Astrocyte (in vitro differentiated cells and primary cell): ENCODE data around the gene CLDN4. TPM values are rescaled to one million over a fixed set of nuclear protein-coding genes. Genes with fewer than 3 reads are reported as not detected.

Experiments
- DNase-seq: peaks from one replicate; pipeline ENCODE4 v3.0.0-alpha.2; 2010; ENCODE audit warnings: low read depth
- FAIRE-seq: peaks from 2 replicates; lab custom pipeline; 2011; peaks lifted over from hg19 to GRCh38; lab: Jason Lieb, UNC
- H2AFZ ChIP-seq: 2 replicates; pipeline ENCODE4 v1.6.0; 2012; ENCODE audit warnings: low read depth, low read length, inconsistent platforms
- H3K27ac ChIP-seq: 2 replicates; pipeline ENCODE4 v1.5.1; 2011; ENCODE audit warnings: low read depth, low read length, inconsistent platforms
- H3K27me3 ChIP-seq: 2 replicates; pipeline ENCODE4 v1.6.0; 2011; ENCODE audit warnings: low read length, inconsistent platforms; ENCODE audit not compliant: insufficient read depth
- H3K36me3 ChIP-seq: 2 replicates; pipeline ENCODE4 v1.5.1; 2011; ENCODE audit warnings: low read length, inconsistent platforms; ENCODE audit not compliant: insufficient read depth
- H3K4me1 ChIP-seq: 2 replicates; pipeline ENCODE4 v1.5.1; 2011; ENCODE audit warnings: low read length, inconsistent platforms; ENCODE audit not compliant: insufficient read depth
- H3K4me2 ChIP-seq: 2 replicates; pipeline ENCODE4 v1.6.0; 2012; ENCODE audit warnings: low read length, inconsistent platforms
- H3K4me3 ChIP-seq: 2 replicates; pipeline ENCODE4 v1.5.1; 2011; ENCODE audit warnings: low read depth, mild to moderate bottlenecking, low read length, inconsistent platforms; ENCODE audit not compliant: insufficient read depth
- H3K79me2 ChIP-seq: 2 replicates; pipeline ENCODE4 v1.6.0; 2012; ENCODE audit warnings: mild to moderate bottlenecking, low read length, inconsistent platforms; ENCODE audit not compliant: insufficient read depth
- H3K9ac ChIP-seq: 2 replicates; pipeline ENCODE4 v1.6.0; 2012; ENCODE audit warnings: mild to moderate bottlenecking, low read length, inconsistent platforms
- H3K9me3 ChIP-seq: 2 replicates; pipeline ENCODE4 v1.5.1; 2012; ENCODE audit warnings: low read depth, mild to moderate bottlenecking, low read length, inconsistent platforms; ENCODE audit not compliant: insufficient read depth
- H4K20me1 ChIP-seq: 2 replicates; pipeline ENCODE4 v1.6.0; 2012; ENCODE audit warnings: low read length, inconsistent platforms; ENCODE audit not compliant: insufficient read depth
- H3K27ac Mint-ChIP-seq: one replicate; pipeline ENCODE4 v1.8.0; 2021; ENCODE audit warnings: mild to moderate bottlenecking, mixed read lengths; ENCODE audit not compliant: unreplicated experiment
- H3K27me3 Mint-ChIP-seq: one replicate; pipeline ENCODE4 v1.8.0; 2021; ENCODE audit warnings: low read depth, mixed read lengths; ENCODE audit not compliant: unreplicated experiment
- H3K36me3 Mint-ChIP-seq: one replicate; pipeline ENCODE4 v1.8.0; 2021; ENCODE audit warnings: low read depth, mixed read lengths; ENCODE audit not compliant: unreplicated experiment
- H3K4me1 Mint-ChIP-seq: one replicate; pipeline ENCODE4 v1.8.0; 2021; ENCODE audit warnings: low read depth, mixed read lengths; ENCODE audit not compliant: unreplicated experiment
- H3K4me3 Mint-ChIP-seq: one replicate; pipeline ENCODE4 v1.8.0; 2021; ENCODE audit warnings: mild to moderate bottlenecking, moderate library complexity, mixed read lengths; ENCODE audit not compliant: unreplicated experiment
- H3K9me3 Mint-ChIP-seq: one replicate; pipeline ENCODE4 v1.8.0; 2021; ENCODE audit warnings: mild to moderate bottlenecking, mixed read lengths; ENCODE audit not compliant: unreplicated experiment
- EZH2 ChIP-seq: IDR thresholded peaks from 2 replicates; pipeline ENCODE4 v1.6.1; 2012; ENCODE audit warnings: mild to moderate bottlenecking, low read length, inconsistent platforms; ENCODE audit not compliant: insufficient read depth
- total RNA-seq: library from RNA; stranded (reverse); gene quantifications from 2 replicates; pipeline ENCODE4 v1.2.1, GENCODE V29; 2021
- TF ChIP-seq, protein P1 (sequence below): IDR thresholded peaks from 2 replicates; pipeline ENCODE4 v1.5.1; 2011; ENCODE audit warnings: low read depth, mild to moderate bottlenecking, inconsistent platforms, low read length, moderate library complexity; ENCODE audit not compliant: insufficient read depth

The CLDN4 gene
- total RNA-seq, 1 donor from 2014 or later: 32.5 TPM

DNA sequence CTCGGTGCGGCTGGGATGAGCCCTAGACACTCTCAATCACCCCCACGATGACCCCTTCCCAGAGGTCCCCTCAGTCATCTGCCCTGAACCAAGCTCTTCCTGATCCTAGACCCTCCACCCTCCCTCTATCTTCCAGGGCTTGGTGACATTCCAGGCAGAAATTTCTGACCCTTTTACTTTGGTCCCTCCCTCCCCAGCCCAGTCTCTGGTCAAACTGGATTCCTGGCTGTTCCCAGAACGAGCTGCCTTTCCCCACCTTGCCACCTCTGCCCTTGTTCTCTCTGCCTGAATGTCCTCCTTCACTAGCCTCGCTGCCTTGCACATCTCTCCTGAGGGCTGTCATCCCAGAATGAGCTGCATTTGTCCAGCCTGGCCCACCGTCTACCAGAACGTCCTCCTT, 1.3 kb upstream of the CLDN4 start:
- FAIRE-seq (no peak), DNase-seq (no peak)
- Histone ChIP-seq H3K79me2 (no peaks in the 10 kb centered on the region), H3K4me1 (peaks cover 12% of the 10 kb centered on the region), H3K9me3 (no peaks in the 10 kb centered on the region), H3K4me3 (no peak overlapping the region), H3K27ac (no peak overlapping the region), H3K4me2 (no peak overlapping the region), H3K27me3 (no peaks in the 10 kb centered on the region), H2AFZ (no peak overlapping the region), H3K36me3 (no peaks in the 10 kb centered on the region), H3K9ac (no peak overlapping the region), H4K20me1 (no peaks in the 10 kb centered on the region)
- Mint-ChIP-seq H3K4me1 (peaks cover 34% of the 10 kb centered on the region), H3K36me3 (no peaks in the 10 kb centered on the region), H3K27ac (no peak overlapping the region), H3K9me3 (no peaks in the 10 kb centered on the region), H3K4me3 (no peak overlapping the region), H3K27me3 (no peaks in the 10 kb centered on the region)
- TF ChIP-seq, protein P1, sequence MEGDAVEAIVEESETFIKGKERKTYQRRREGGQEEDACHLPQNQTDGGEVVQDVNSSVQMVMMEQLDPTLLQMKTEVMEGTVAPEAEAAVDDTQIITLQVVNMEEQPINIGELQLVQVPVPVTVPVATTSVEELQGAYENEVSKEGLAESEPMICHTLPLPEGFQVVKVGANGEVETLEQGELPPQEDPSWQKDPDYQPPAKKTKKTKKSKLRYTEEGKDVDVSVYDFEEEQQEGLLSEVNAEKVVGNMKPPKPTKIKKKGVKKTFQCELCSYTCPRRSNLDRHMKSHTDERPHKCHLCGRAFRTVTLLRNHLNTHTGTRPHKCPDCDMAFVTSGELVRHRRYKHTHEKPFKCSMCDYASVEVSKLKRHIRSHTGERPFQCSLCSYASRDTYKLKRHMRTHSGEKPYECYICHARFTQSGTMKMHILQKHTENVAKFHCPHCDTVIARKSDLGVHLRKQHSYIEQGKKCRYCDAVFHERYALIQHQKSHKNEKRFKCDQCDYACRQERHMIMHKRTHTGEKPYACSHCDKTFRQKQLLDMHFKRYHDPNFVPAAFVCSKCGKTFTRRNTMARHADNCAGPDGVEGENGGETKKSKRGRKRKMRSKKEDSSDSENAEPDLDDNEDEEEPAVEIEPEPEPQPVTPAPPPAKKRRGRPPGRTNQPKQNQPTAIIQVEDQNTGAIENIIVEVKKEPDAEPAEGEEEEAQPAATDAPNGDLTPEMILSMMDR: no peak
- no peak for TF ChIP-seq EZH2

- TF ChIP-seq EZH2: no peak
- TF ChIP-seq, protein P1: no peak
- H3K4me1 Mint-ChIP-seq: peaks cover 34% of the 10 kb centered on the region
- no peak overlapping the region for H3K4me3 Mint-ChIP-seq
- Histone ChIP-seq H3K9ac (no peak overlapping the region), H3K4me1 (peaks cover 12% of the 10 kb centered on the region), H3K9me3 (no peaks in the 10 kb centered on the region), H2AFZ (no peak overlapping the region), H3K27ac (no peak overlapping the region), H4K20me1 (no peaks in the 10 kb centered on the region), H3K27me3 (no peaks in the 10 kb centered on the region), H3K4me2 (no peak overlapping the region), H3K36me3 (no peaks in the 10 kb centered on the region), H3K79me2 (no peaks in the 10 kb centered on the region), H3K4me3 (no peak overlapping the region)
- no peaks in the 10 kb centered on the region for H3K36me3 Mint-ChIP-seq
- H3K27ac Mint-ChIP-seq: no peak overlapping the region
- no peak for FAIRE-seq
- no peaks in the 10 kb centered on the region for H3K9me3 Mint-ChIP-seq
- DNase-seq: no peak
- no peaks in the 10 kb centered on the region for H3K27me3 Mint-ChIP-seq
Measured at GRCh38 chr7:73829921-73830680, 695 bp upstream of the CLDN4 start.

DNA sequence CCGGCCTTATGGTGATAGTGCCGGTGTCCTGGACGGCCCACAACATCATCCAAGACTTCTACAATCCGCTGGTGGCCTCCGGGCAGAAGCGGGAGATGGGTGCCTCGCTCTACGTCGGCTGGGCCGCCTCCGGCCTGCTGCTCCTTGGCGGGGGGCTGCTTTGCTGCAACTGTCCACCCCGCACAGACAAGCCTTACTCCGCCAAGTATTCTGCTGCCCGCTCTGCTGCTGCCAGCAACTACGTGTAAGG, 713 bp downstream of the CLDN4 start:
- no peak for FAIRE-seq
- Histone ChIP-seq H3K4me2 (no peak overlapping the region), H3K79me2 (no peaks in the 10 kb centered on the region), H3K27ac (no peak overlapping the region), H3K9me3 (no peaks in the 10 kb centered on the region), H4K20me1 (no peaks in the 10 kb centered on the region), H3K27me3 (no peaks in the 10 kb centered on the region), H3K4me3 (no peak overlapping the region), H3K36me3 (no peaks in the 10 kb centered on the region), H3K9ac (no peak overlapping the region), H3K4me1 (peaks cover 12% of the 10 kb centered on the region), H2AFZ (peak overlapping the region; percentile 4)
- no peaks in the 10 kb centered on the region for H3K9me3 Mint-ChIP-seq
- peak overlapping the region; percentile 66 for H3K4me3 Mint-ChIP-seq
- no peak for TF ChIP-seq EZH2
- TF ChIP-seq, protein P1: no peak
- no peaks in the 10 kb centered on the region for H3K27me3 Mint-ChIP-seq
- peaks cover 34% of the 10 kb centered on the region for H3K4me1 Mint-ChIP-seq
- H3K36me3 Mint-ChIP-seq: no peaks in the 10 kb centered on the region
- no peak overlapping the region for H3K27ac Mint-ChIP-seq
- DNase-seq: no peak
